HEK293 (cell line): Measurements from ENCODE around the gene KCNQ1.

ENCODE experiments used
- CTCF ChIA-PET: fragments of 350-600 bp; formaldehyde crosslinking; extraction: SDS; loops from one replicate; lab custom pipeline; 2021; ENCODE audit warnings: antibody characterized with exemption; lab: Yijun Ruan, JAX
- POLR2A ChIA-PET: fragments of 300-600 bp; formaldehyde crosslinking; extraction: SDS; loops from one replicate; lab custom pipeline; 2020; ENCODE audit warnings: antibody characterized with exemption, inconsistent platforms; lab: Yijun Ruan, JAX
- H3K27ac ChIP-seq: fragments of 200-500 bp; sonication (Bioruptor generic); 2 replicates; pipeline ENCODE4 v1.5.1; 2014; ENCODE audit warnings: low read depth, low read length, control low read depth, inconsistent platforms; ENCODE audit errors: extremely low read depth
- H3K36me3 ChIP-seq, 2 experiments: fragments of 200-500 bp in 1 of 2; sonication (Bioruptor generic) in 1 of 2; 1 replicate in 1 of 2; 2 replicates in 1 of 2; pipeline ENCODE4 v1.5.1; 2014 to 2017; ENCODE audit warnings: inconsistent platforms in 2 of 2, low read length in 2 of 2; ENCODE audit not compliant: control insufficient read depth in 2 of 2, insufficient read depth in 1 of 2
- H3K4me1 ChIP-seq: fragments of 200-500 bp; sonication (Bioruptor generic); 2 replicates; pipeline ENCODE4 v1.5.1; 2014; ENCODE audit warnings: mild to moderate bottlenecking, low read length, inconsistent platforms; ENCODE audit not compliant: control insufficient read depth, insufficient read depth
- H3K4me3 ChIP-seq: 2 replicates; pipeline ENCODE4 v1.5.1; 2011; ENCODE audit warnings: low read depth, mild to moderate bottlenecking, control low read depth, low read length, moderate library complexity
- H3K9me3 ChIP-seq: fragments of 200-500 bp; sonication (Bioruptor generic); 2 replicates; pipeline ENCODE4 v1.5.1; 2014; ENCODE audit warnings: low read depth, low read length, inconsistent platforms; ENCODE audit not compliant: control insufficient read depth, insufficient read depth
- EGR2 ChIP-seq: fragments of 450-650 bp; formaldehyde crosslinking; IDR thresholded peaks from 2 replicates; pipeline ENCODE4 v1.5.1; 2016; ENCODE audit warnings: low read depth, missing biosample characterization, missing genetic modification characterization
- ZBTB21 ChIP-seq: fragments of 450-650 bp; formaldehyde crosslinking; IDR thresholded peaks from 2 replicates; pipeline ENCODE4 v1.5.1; 2017; ENCODE audit warnings: missing biosample characterization, missing genetic modification characterization
- ZFHX2 ChIP-seq: fragments of 450-650 bp; formaldehyde crosslinking; conservative IDR thresholded peaks from 2 replicates; pipeline ENCODE4 v1.5.1; 2016; ENCODE audit warnings: missing biosample characterization, missing genetic modification characterization
- ZNF155 ChIP-seq: fragments of 450-650 bp; formaldehyde crosslinking; IDR thresholded peaks from 2 replicates; pipeline ENCODE4 v1.5.1; 2016; ENCODE audit warnings: missing biosample characterization, missing genetic modification characterization
- ZNF239 ChIP-seq: fragments of 450-650 bp; formaldehyde crosslinking; IDR thresholded peaks from 2 replicates; pipeline ENCODE4 v1.5.1; 2016; ENCODE audit warnings: missing biosample characterization, missing genetic modification characterization
- ZNF274 ChIP-seq, 2 experiments: fragments of 200-500 bp in 1 of 2; fragments of 450-650 bp in 1 of 2; sonication (Bioruptor generic) in 1 of 2; formaldehyde crosslinking in 1 of 2; IDR thresholded peaks; 2 replicates each; pipeline versions ENCODE4 v1.5.1 to v1.6.1; 2014 to 2016; ENCODE audit warnings: borderline replicate concordance in 1 of 2, inconsistent platforms in 1 of 2, low read length in 1 of 2, missing biosample characterization in 1 of 2, missing genetic modification characterization in 1 of 2
- ZNF324 ChIP-seq: fragments of 450-650 bp; formaldehyde crosslinking; IDR thresholded peaks from 2 replicates; pipeline ENCODE4 v1.5.1; 2016; ENCODE audit warnings: missing biosample characterization, missing genetic modification characterization
- ZNF416 ChIP-seq: fragments of 450-650 bp; formaldehyde crosslinking; IDR thresholded peaks from 2 replicates; pipeline ENCODE4 v1.5.1; 2016; ENCODE audit warnings: missing biosample characterization, missing genetic modification characterization
- ZNF555 ChIP-seq: fragments of 450-650 bp; formaldehyde crosslinking; conservative IDR thresholded peaks from 2 replicates; pipeline ENCODE4 v1.5.1; 2017; ENCODE audit warnings: missing biosample characterization, mild to moderate bottlenecking, missing genetic modification characterization, inconsistent platforms
- ZNF571 ChIP-seq: fragments of 450-650 bp; formaldehyde crosslinking; IDR thresholded peaks from 2 replicates; pipeline ENCODE4 v1.5.0; 2017; ENCODE audit warnings: missing biosample characterization, missing genetic modification characterization
- ZNF610 ChIP-seq: fragments of 450-650 bp; formaldehyde crosslinking; IDR thresholded peaks from 2 replicates; pipeline ENCODE4 v1.5.1; 2016; ENCODE audit warnings: missing biosample characterization, missing genetic modification characterization, borderline replicate concordance
- ZNF660 ChIP-seq: fragments of 450-650 bp; IDR thresholded peaks from 2 replicates; pipeline ENCODE4 v1.5.1; 2018; ENCODE audit warnings: missing biosample characterization, mild to moderate bottlenecking, missing genetic modification characterization
- ZNF747 ChIP-seq: fragments of 450-650 bp; formaldehyde crosslinking; IDR thresholded peaks from 2 replicates; pipeline ENCODE4 v1.5.1; 2016; ENCODE audit warnings: missing biosample characterization, missing genetic modification characterization
- ZNF792 ChIP-seq: fragments of 450-650 bp; formaldehyde crosslinking; IDR thresholded peaks from 2 replicates; pipeline ENCODE4 v1.5.1; 2016; ENCODE audit warnings: missing biosample characterization, missing genetic modification characterization
- TF ChIP-seq, protein P1 (sequence below): fragments of 450-650 bp; formaldehyde crosslinking; IDR thresholded peaks from 2 replicates; pipeline ENCODE4 v1.5.1; 2016; ENCODE audit warnings: missing biosample characterization, missing genetic modification characterization, borderline replicate concordance
- TF ChIP-seq, protein P2 (sequence below): IDR thresholded peaks from 2 replicates; pipeline ENCODE4 v1.6.1; 2011; ENCODE audit warnings: mild to moderate bottlenecking, low read depth, low read length, borderline replicate concordance
- TF ChIP-seq, protein P3 (sequence below): fragments of 450-650 bp; formaldehyde crosslinking; conservative IDR thresholded peaks from 2 replicates; pipeline ENCODE4 v1.5.1; 2016; ENCODE audit warnings: low read depth, missing biosample characterization, missing genetic modification characterization
- TF ChIP-seq, protein P4 (sequence below): fragments of 450-650 bp; formaldehyde crosslinking; IDR thresholded peaks from 2 replicates; pipeline ENCODE4 v1.5.1; 2016; ENCODE audit warnings: missing biosample characterization, missing genetic modification characterization

Gene KCNQ1

DNA sequence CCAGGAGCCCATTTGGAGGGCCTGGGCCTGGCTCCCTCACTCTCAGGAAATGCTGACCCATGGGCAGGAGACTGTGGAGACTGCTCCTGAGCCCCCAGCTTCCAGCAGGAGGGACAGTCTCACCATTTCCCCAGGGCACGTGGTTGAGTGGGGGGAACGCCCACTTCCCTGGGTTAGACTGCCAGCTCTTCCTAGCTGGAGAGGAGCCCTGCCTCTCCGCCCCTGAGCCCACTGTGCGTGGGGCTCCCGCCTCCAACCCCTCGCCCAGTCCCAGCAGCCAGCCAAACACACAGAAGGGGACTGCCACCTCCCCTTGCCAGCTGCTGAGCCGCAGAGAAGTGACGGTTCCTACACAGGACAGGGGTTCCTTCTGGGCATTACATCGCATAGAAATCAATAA is 403.7 kb downstream of the KCNQ1 start:
- ChIA-PET POLR2A (no interaction called here), CTCF (no interaction called here)
- H3K4me3 ChIP-seq, result no peak overlapping the region
- no peaks in the 10 kb centered on the region for H3K36me3 ChIP-seq
- H3K9me3 ChIP-seq, result no peaks in the 10 kb centered on the region
- TF ChIP-seq EGR2 (tag by site-specific recombination) (peak; percentile 82), ZNF610 (tag by site-specific recombination) (no peak), ZNF571 (tag by site-specific recombination) (no peak), ZFHX2 (tag by site-specific recombination) (peak; percentile 92)
- TF ChIP-seq, protein P1, sequence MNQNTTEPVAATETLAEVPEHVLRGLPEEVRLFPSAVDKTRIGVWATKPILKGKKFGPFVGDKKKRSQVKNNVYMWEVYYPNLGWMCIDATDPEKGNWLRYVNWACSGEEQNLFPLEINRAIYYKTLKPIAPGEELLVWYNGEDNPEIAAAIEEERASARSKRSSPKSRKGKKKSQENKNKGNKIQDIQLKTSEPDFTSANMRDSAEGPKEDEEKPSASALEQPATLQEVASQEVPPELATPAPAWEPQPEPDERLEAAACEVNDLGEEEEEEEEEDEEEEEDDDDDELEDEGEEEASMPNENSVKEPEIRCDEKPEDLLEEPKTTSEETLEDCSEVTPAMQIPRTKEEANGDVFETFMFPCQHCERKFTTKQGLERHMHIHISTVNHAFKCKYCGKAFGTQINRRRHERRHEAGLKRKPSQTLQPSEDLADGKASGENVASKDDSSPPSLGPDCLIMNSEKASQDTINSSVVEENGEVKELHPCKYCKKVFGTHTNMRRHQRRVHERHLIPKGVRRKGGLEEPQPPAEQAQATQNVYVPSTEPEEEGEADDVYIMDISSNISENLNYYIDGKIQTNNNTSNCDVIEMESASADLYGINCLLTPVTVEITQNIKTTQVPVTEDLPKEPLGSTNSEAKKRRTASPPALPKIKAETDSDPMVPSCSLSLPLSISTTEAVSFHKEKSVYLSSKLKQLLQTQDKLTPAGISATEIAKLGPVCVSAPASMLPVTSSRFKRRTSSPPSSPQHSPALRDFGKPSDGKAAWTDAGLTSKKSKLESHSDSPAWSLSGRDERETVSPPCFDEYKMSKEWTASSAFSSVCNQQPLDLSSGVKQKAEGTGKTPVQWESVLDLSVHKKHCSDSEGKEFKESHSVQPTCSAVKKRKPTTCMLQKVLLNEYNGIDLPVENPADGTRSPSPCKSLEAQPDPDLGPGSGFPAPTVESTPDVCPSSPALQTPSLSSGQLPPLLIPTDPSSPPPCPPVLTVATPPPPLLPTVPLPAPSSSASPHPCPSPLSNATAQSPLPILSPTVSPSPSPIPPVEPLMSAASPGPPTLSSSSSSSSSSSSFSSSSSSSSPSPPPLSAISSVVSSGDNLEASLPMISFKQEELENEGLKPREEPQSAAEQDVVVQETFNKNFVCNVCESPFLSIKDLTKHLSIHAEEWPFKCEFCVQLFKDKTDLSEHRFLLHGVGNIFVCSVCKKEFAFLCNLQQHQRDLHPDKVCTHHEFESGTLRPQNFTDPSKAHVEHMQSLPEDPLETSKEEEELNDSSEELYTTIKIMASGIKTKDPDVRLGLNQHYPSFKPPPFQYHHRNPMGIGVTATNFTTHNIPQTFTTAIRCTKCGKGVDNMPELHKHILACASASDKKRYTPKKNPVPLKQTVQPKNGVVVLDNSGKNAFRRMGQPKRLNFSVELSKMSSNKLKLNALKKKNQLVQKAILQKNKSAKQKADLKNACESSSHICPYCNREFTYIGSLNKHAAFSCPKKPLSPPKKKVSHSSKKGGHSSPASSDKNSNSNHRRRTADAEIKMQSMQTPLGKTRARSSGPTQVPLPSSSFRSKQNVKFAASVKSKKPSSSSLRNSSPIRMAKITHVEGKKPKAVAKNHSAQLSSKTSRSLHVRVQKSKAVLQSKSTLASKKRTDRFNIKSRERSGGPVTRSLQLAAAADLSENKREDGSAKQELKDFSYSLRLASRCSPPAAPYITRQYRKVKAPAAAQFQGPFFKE (tag by site-specific recombination), result no peak
- H3K27ac ChIP-seq, result no peak overlapping the region
- no peaks in the 10 kb centered on the region for H3K4me1 ChIP-seq

DNA sequence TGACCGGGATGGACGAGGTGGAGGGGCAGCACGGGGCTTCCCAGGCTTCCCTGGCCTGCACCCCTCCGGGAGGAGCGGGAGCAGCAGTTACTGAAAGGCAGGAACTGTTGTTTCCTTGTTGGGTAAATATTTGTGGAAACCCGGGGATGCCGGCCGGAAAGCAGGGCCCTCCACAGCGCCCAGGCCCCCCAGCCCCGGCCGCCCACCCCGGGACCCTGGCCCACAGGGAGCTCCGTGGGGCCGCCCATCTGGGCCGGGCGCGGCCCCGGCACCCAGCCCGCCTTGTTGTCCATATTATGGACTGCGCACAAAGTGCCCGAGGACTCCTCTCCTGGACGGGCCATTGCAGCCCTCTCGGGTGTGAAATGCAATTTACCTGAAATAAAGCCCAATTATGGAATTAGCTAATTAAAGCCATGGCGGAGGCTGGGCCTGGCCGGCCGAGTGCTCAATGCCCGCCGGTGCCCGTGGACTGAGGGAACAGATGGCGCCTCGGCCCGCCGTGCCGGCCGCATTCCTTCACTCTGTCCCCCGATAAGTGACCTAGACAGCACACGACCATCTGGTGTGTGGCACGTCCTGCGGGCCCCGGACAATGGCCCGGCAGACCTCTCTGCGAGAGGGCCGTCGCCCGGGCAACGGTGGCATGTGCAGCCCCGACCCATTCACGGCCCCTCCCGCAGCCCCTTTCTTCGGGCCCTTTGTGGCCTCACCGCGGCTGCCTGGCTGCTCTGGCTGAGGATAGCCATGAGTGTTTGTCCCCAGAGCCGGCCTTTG is 405.4 kb downstream of the KCNQ1 start:
- no peak overlapping the region for H3K4me3 ChIP-seq
- H3K27ac ChIP-seq, result no peak overlapping the region
- H3K4me1 ChIP-seq, result no peaks in the 10 kb centered on the region
- ChIA-PET CTCF (no interaction called here), POLR2A (no interaction called here)
- TF ChIP-seq ZNF324 (tag by site-specific recombination) (no peak), ZNF747 (tag by site-specific recombination) (no peak), ZNF660 (tag by site-specific recombination) (no peak), ZBTB21 (tag by site-specific recombination) (no peak), ZNF416 (tag by site-specific recombination) (no peak), ZNF792 (tag by site-specific recombination) (no peak), ZNF274 (IDR thresholded peaks at IDR 0.05; ENCODE audit: low read length) (no peak), ZNF274 (tag by site-specific recombination; IDR thresholded peaks at IDR 0.05; ENCODE audit: borderline replicate concordance) (no peak), ZNF155 (tag by site-specific recombination) (no peak), ZNF555 (tag by site-specific recombination) (no peak), ZNF239 (tag by site-specific recombination) (no peak)
- TF ChIP-seq, protein P2, sequence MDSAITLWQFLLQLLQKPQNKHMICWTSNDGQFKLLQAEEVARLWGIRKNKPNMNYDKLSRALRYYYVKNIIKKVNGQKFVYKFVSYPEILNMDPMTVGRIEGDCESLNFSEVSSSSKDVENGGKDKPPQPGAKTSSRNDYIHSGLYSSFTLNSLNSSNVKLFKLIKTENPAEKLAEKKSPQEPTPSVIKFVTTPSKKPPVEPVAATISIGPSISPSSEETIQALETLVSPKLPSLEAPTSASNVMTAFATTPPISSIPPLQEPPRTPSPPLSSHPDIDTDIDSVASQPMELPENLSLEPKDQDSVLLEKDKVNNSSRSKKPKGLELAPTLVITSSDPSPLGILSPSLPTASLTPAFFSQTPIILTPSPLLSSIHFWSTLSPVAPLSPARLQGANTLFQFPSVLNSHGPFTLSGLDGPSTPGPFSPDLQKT, result no peak
- TF ChIP-seq, protein P3, sequence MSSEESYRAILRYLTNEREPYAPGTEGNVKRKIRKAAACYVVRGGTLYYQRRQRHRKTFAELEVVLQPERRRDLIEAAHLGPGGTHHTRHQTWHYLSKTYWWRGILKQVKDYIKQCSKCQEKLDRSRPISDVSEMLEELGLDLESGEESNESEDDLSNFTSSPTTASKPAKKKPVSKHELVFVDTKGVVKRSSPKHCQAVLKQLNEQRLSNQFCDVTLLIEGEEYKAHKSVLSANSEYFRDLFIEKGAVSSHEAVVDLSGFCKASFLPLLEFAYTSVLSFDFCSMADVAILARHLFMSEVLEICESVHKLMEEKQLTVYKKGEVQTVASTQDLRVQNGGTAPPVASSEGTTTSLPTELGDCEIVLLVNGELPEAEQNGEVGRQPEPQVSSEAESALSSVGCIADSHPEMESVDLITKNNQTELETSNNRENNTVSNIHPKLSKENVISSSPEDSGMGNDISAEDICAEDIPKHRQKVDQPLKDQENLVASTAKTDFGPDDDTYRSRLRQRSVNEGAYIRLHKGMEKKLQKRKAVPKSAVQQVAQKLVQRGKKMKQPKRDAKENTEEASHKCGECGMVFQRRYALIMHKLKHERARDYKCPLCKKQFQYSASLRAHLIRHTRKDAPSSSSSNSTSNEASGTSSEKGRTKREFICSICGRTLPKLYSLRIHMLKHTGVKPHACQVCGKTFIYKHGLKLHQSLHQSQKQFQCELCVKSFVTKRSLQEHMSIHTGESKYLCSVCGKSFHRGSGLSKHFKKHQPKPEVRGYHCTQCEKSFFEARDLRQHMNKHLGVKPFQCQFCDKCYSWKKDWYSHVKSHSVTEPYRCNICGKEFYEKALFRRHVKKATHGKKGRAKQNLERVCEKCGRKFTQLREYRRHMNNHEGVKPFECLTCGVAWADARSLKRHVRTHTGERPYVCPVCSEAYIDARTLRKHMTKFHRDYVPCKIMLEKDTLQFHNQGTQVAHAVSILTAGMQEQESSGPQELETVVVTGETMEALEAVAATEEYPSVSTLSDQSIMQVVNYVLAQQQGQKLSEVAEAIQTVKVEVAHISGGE (tag by site-specific recombination), result no peak
- TF ChIP-seq, protein P4, sequence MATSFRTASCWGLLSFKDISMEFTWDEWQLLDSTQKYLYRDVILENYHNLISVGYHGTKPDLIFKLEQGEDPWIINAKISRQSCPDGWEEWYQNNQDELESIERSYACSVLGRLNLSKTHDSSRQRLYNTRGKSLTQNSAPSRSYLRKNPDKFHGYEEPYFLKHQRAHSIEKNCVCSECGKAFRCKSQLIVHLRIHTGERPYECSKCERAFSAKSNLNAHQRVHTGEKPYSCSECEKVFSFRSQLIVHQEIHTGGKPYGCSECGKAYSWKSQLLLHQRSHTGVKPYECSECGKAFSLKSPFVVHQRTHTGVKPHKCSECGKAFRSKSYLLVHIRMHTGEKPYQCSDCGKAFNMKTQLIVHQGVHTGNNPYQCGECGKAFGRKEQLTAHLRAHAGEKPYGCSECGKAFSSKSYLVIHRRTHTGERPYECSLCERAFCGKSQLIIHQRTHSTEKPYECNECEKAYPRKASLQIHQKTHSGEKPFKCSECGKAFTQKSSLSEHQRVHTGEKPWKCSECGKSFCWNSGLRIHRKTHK (tag by site-specific recombination), result no peak
- no peaks in the 10 kb centered on the region for H3K9me3 ChIP-seq
- no peaks in the 10 kb centered on the region for H3K36me3 ChIP-seq
